HUES64 (cell line): ENCODE data around the gene TTR.

Source experiments
- H3K27ac ChIP-seq: 2 replicates; pipeline ENCODE4 v1.7.0; 2013; ENCODE audit warnings: low read depth, low read length, inconsistent platforms
- H3K27me3 ChIP-seq: 2 replicates; pipeline ENCODE4 v1.6.1; 2013; ENCODE audit warnings: mild to moderate bottlenecking, low read length; ENCODE audit not compliant: insufficient read depth
- H3K36me3 ChIP-seq: 2 replicates; pipeline ENCODE4 v1.6.1; 2013; ENCODE audit warnings: mild to moderate bottlenecking, low read length; ENCODE audit not compliant: insufficient read depth
- H3K4me1 ChIP-seq: 2 replicates; pipeline ENCODE4 v1.6.1; 2013; ENCODE audit warnings: mild to moderate bottlenecking, low read length, moderate library complexity; ENCODE audit not compliant: insufficient read depth
- H3K4me3 ChIP-seq: 2 replicates; pipeline ENCODE4 v1.5.1; 2013; ENCODE audit warnings: mild to moderate bottlenecking, low read length, moderate library complexity
- H3K9ac ChIP-seq: 2 replicates; pipeline ENCODE4 v1.6.1; 2013; ENCODE audit warnings: mild to moderate bottlenecking, low read depth, low read length
- H3K9me3 ChIP-seq: 2 replicates; pipeline ENCODE4 v1.6.1; 2013; ENCODE audit warnings: low read depth, low read length; ENCODE audit not compliant: insufficient read depth
- WGBS: fragments of 150-250, 120-280 bp; methylation state at CpG from one replicate; pipeline ENCODE4 v1.1.7; 2013; ENCODE audit warnings: missing lambda C conversion rate; 5-methylcytosine and 5-hydroxymethylcytosine counted together

The TTR gene

GRCh38 chr18:31616586-31616985 lies 24.9 kb downstream of the TTR start:
- Histone ChIP-seq H3K4me1 (peaks cover 6% of the 10 kb centered on the region; the same call in 1 of the 2 replicates), H3K9ac (no peak overlapping the region), H3K27me3 (no peaks in the 10 kb centered on the region), H3K27ac (no peak overlapping the region), H3K36me3 (no peaks in the 10 kb centered on the region), H3K4me3 (no peak overlapping the region), H3K9me3 (no peaks in the 10 kb centered on the region)
- WGBS: 93% methylated on average over 4 of the region's 4 CpGs

- no peaks in the 10 kb centered on the region for H3K9me3 ChIP-seq
- H3K27ac ChIP-seq: no peak overlapping the region
- 85% methylated on average over 5 of the region's 5 CpGs for WGBS
- H3K4me3 ChIP-seq: no peak overlapping the region
- peaks cover 6% of the 10 kb centered on the region; the same call in 1 of the 2 replicates for H3K4me1 ChIP-seq
- H3K9ac ChIP-seq: no peak overlapping the region
- no peaks in the 10 kb centered on the region for H3K27me3 ChIP-seq
- H3K36me3 ChIP-seq: no peaks in the 10 kb centered on the region
These were observed 25.5 kb downstream of the TTR start for GRCh38 chr18:31617031-31617717.

GRCh38 chr18:31618801-31619200 lies 27.1 kb downstream of the TTR start:
- Histone ChIP-seq H3K27me3 (no peaks in the 10 kb centered on the region), H3K27ac (no peak overlapping the region), H3K9ac (no peak overlapping the region), H3K9me3 (no peaks in the 10 kb centered on the region), H3K36me3 (0 out of 2 replicates have a peak, but pooled peaks cover 5% of the 10 kb centered on the region), H3K4me3 (no peak overlapping the region), H3K4me1 (peaks cover 6% of the 10 kb centered on the region; the same call in 1 of the 2 replicates)
- WGBS: 96% methylated on average over 5 of the region's 5 CpGs

- Histone ChIP-seq H3K4me3 (no peak overlapping the region), H3K27ac (no peak overlapping the region), H3K9me3 (no peaks in the 10 kb centered on the region), H3K27me3 (no peaks in the 10 kb centered on the region), H3K36me3 (0 out of 2 replicates have a peak, but pooled peaks cover 5% of the 10 kb centered on the region), H3K4me1 (peaks cover 4% of the 10 kb centered on the region; the same call in 1 of the 2 replicates), H3K9ac (no peak overlapping the region)
These were observed 27.6 kb downstream of the TTR start for GRCh38 chr18:31619291-31619690.

- Histone ChIP-seq H3K27me3 (no peaks in the 10 kb centered on the region), H3K4me1 (no peaks in the 10 kb centered on the region), H3K27ac (no peak overlapping the region), H3K9me3 (peaks cover 17% of the 10 kb centered on the region), H3K9ac (no peak overlapping the region), H3K4me3 (no peak overlapping the region), H3K36me3 (peaks cover 50% of the 10 kb centered on the region)
- 87% methylated on average over 11 of the region's 13 CpGs for WGBS
These were observed 33.4 kb downstream of the TTR start for GRCh38 chr18:31624892-31625640.

- no peaks in the 10 kb centered on the region for H3K4me1 ChIP-seq
- 96% methylated on average over 6 of the region's 6 CpGs for WGBS
- no peak overlapping the region for H3K27ac ChIP-seq
These were observed 34.7 kb downstream of the TTR start for GRCh38 chr18:31626409-31626808.

GRCh38 chr18:31630549-31630948 lies 38.9 kb downstream of the TTR start:
- 97% methylated on average over 4 of the region's 4 CpGs for WGBS
- Histone ChIP-seq H3K9ac (no peak overlapping the region), H3K9me3 (peaks cover 17% of the 10 kb centered on the region), H3K27ac (no peak overlapping the region), H3K36me3 (peaks cover 50% of the 10 kb centered on the region), H3K4me1 (no peaks in the 10 kb centered on the region), H3K27me3 (no peaks in the 10 kb centered on the region), H3K4me3 (no peak overlapping the region)

More at GRCh38 chr18:31626409-31626808, 34.7 kb downstream of the TTR start:
- Histone ChIP-seq H3K4me3 (no peak overlapping the region), H3K9me3 (peaks cover 17% of the 10 kb centered on the region), H3K9ac (no peak overlapping the region), H3K27me3 (no peaks in the 10 kb centered on the region), H3K36me3 (peaks cover 59% of the 10 kb centered on the region)

- no peaks in the 10 kb centered on the region for H3K4me1 ChIP-seq
- no peak overlapping the region for H3K27ac ChIP-seq
- H3K9me3 ChIP-seq: peaks cover 15% of the 10 kb centered on the region
- H3K4me3 ChIP-seq: no peak overlapping the region
- H3K27me3 ChIP-seq: no peaks in the 10 kb centered on the region
- WGBS: no CpG with 5 or more reads among the region's 1 CpG
- H3K36me3 ChIP-seq: peaks cover 44% of the 10 kb centered on the region
- H3K9ac ChIP-seq: no peak overlapping the region
These were observed 39.8 kb downstream of the TTR start for GRCh38 chr18:31631526-31631925.

- H3K27me3 ChIP-seq: no peaks in the 10 kb centered on the region
- H3K9ac ChIP-seq: no peak overlapping the region
- no peak overlapping the region for H3K4me3 ChIP-seq
- no peaks in the 10 kb centered on the region for H3K4me1 ChIP-seq
- no CpG with 5 or more reads among the region's 1 CpG for WGBS
- no peak overlapping the region for H3K27ac ChIP-seq
- peaks cover 44% of the 10 kb centered on the region for H3K36me3 ChIP-seq
- H3K9me3 ChIP-seq: peaks cover 6% of the 10 kb centered on the region; the same call in 1 of the 2 replicates
These were observed 40.7 kb downstream of the TTR start for GRCh38 chr18:31632356-31632755.

GRCh38 chr18:31633392-31634330 lies 42.0 kb downstream of the TTR start:
- Histone ChIP-seq H3K4me3 (no peak overlapping the region), H3K27ac (no peak overlapping the region), H3K27me3 (no peaks in the 10 kb centered on the region), H3K9ac (no peak overlapping the region), H3K4me1 (no peaks in the 10 kb centered on the region), H3K9me3 (no peaks in the 10 kb centered on the region), H3K36me3 (peaks cover 43% of the 10 kb centered on the region)
- 91% methylated on average over 10 of the region's 10 CpGs for WGBS

- Histone ChIP-seq H3K9ac (no peak overlapping the region), H3K36me3 (peaks cover 41% of the 10 kb centered on the region), H3K4me3 (no peak overlapping the region), H3K27me3 (no peaks in the 10 kb centered on the region), H3K9me3 (no peaks in the 10 kb centered on the region), H3K27ac (no peak overlapping the region), H3K4me1 (no peaks in the 10 kb centered on the region)
- 92% methylated on average over 3 of the region's 3 CpGs for WGBS
These were observed 42.6 kb downstream of the TTR start for GRCh38 chr18:31634331-31634713.
